Upper lobe of right lung (tissue), 1 donor: ENCODE results near the gene SLC26A8. TPM values are rescaled to one million over a fixed set of nuclear protein-coding genes. Genes with fewer than 3 reads are reported as not detected.

Experiments
- ATAC-seq: fragments of 200-7000 bp; cut with Tn5 transposase; one replicate; pipeline ENCODE4 v1.9.1; 2020; ENCODE audit warnings: mild to moderate bottlenecking, moderate library complexity
- DNase-seq: peaks from one replicate; pipeline ENCODE4 v3.0.0-alpha.2; 2020
- H3K27ac ChIP-seq: fragments of 200-600 bp; one replicate; pipeline ENCODE4 v1.8.0; 2022
- H3K27me3 ChIP-seq: fragments of 200-600 bp; one replicate; pipeline ENCODE4 v1.8.0; 2022; ENCODE audit warnings: mild to moderate bottlenecking
- H3K36me3 ChIP-seq: fragments of 200-600 bp; one replicate; pipeline ENCODE4 v1.8.0; 2022
- H3K4me1 ChIP-seq: fragments of 200-600 bp; one replicate; pipeline ENCODE4 v1.8.0; 2022
- H3K4me3 ChIP-seq: fragments of 200-600 bp; one replicate; pipeline ENCODE4 v1.8.0; 2022; ENCODE audit warnings: mild to moderate bottlenecking
- H3K9me3 ChIP-seq: fragments of 200-600 bp; one replicate; pipeline ENCODE4 v1.8.0; 2022
- CTCF ChIP-seq: fragments of 200-600 bp; IDR thresholded peaks from one replicate; pipeline ENCODE4 v1.8.0; 2022; ENCODE audit warnings: antibody characterized with exemption
- intact Hi-C: fragments of 100-400 bp; cut with DNase I; formaldehyde crosslinking; loops from one replicate; pipeline ENCODE4 v1.11.0; 2022
- total RNA-seq: library from RNA; stranded (reverse); fragmentation: NEBNext Ultra II Directional; extraction: Animal tissue kit (Norgen Biotek cat#: 25700); gene quantifications from one replicate; pipeline ENCODE4 v1.2.1, GENCODE V29; 2021
- donor health status: DM: no; HTN: yes; CAD: no; lungs with severe emphysema.

SLC26A8 gene
- total RNA-seq, 1 donor from 2014 or later = 0.52 TPM

- peaks cover 40% of the 10 kb centered on the region for H3K4me1 ChIP-seq
- no peaks in the 10 kb centered on the region for H3K9me3 ChIP-seq
- no peak overlapping the region for H3K4me3 ChIP-seq
- no peak for DNase-seq
- intact Hi-C loops = no loop called here
- H3K27me3 ChIP-seq = no peaks in the 10 kb centered on the region
- no peaks in the 10 kb centered on the region for H3K36me3 ChIP-seq
- no peak for TF ChIP-seq CTCF
- no peak for ATAC-seq
- H3K27ac ChIP-seq = no peak overlapping the region
These were observed 42.4 kb upstream of the SLC26A8 start for GRCh38 chr6:36066817-36067216.

GRCh38 chr6:36065916-36066315, 41.5 kb upstream of the SLC26A8 start:
- Histone ChIP-seq H3K27me3 (no peaks in the 10 kb centered on the region), H3K27ac (no peak overlapping the region), H3K4me1 (peaks cover 43% of the 10 kb centered on the region), H3K4me3 (no peak overlapping the region), H3K36me3 (no peaks in the 10 kb centered on the region), H3K9me3 (no peaks in the 10 kb centered on the region)
- TF ChIP-seq CTCF = no peak
- ATAC-seq (no peak), DNase-seq (no peak)
- intact Hi-C loops = no loop called here

GRCh38 chr6:36064770-36065396, 40.4 kb upstream of the SLC26A8 start:
- H3K4me1 ChIP-seq = peaks cover 40% of the 10 kb centered on the region
- H3K9me3 ChIP-seq = no peaks in the 10 kb centered on the region
- ATAC-seq (peak; percentile 24), DNase-seq (no peak)
- no peak overlapping the region for H3K27ac ChIP-seq
- intact Hi-C loops = no loop called here
- no peaks in the 10 kb centered on the region for H3K27me3 ChIP-seq
- no peak for TF ChIP-seq CTCF
- H3K36me3 ChIP-seq = peaks cover 9% of the 10 kb centered on the region
- no peak overlapping the region for H3K4me3 ChIP-seq

- Histone ChIP-seq H3K4me3 (no peak overlapping the region), H3K36me3 (peaks cover 19% of the 10 kb centered on the region), H3K27ac (no peak overlapping the region), H3K27me3 (no peaks in the 10 kb centered on the region), H3K4me1 (peaks cover 37% of the 10 kb centered on the region), H3K9me3 (no peaks in the 10 kb centered on the region)
- ATAC-seq (no peak), DNase-seq (no peak)
- intact Hi-C loops = no loop called here
- TF ChIP-seq CTCF = no peak
These were observed 39.0 kb upstream of the SLC26A8 start for GRCh38 chr6:36063318-36064060.

- Histone ChIP-seq H3K27me3 (no peaks in the 10 kb centered on the region), H3K4me1 (peaks cover 35% of the 10 kb centered on the region), H3K36me3 (peaks cover 19% of the 10 kb centered on the region), H3K4me3 (no peak overlapping the region), H3K9me3 (no peaks in the 10 kb centered on the region), H3K27ac (no peak overlapping the region)
- ATAC-seq = no peak
- DNase-seq = no peak
- intact Hi-C loops = no loop called here
- no peak for TF ChIP-seq CTCF
These were observed 37.8 kb upstream of the SLC26A8 start for GRCh38 chr6:36062247-36062646.
